H9 (cell line): Measurements from ENCODE around the gene MRM3. TPM values are rescaled to one million over a fixed set of nuclear protein-coding genes. Genes with fewer than 3 reads are reported as not detected.

Source experiments
- DNase-seq: peaks from one replicate; pipeline ENCODE4 v3.0.0-alpha.2; 2017
- H2AFZ ChIP-seq: one replicate; pipeline ENCODE4 v1.6.1; 2013; ENCODE audit warnings: mild to moderate bottlenecking, low read length, control low read depth, moderate library complexity
- H2AK5ac ChIP-seq: 2 replicates; pipeline ENCODE4 v1.6.1; 2013; ENCODE audit warnings: low read length, control low read depth, mixed read lengths; ENCODE audit not compliant: insufficient read length
- H2BK120ac ChIP-seq: one replicate; pipeline ENCODE4 v1.6.1; 2013; ENCODE audit warnings: low read depth, mild to moderate bottlenecking, low read length, control low read depth, inconsistent platforms; ENCODE audit not compliant: poor library complexity, severe bottlenecking
- H2BK12ac ChIP-seq: 2 replicates; pipeline ENCODE4 v1.6.1; 2013; ENCODE audit warnings: low read length, control low read depth, mixed read lengths, low read depth; ENCODE audit not compliant: insufficient read length
- H2BK15ac ChIP-seq: 2 replicates; pipeline ENCODE4 v1.6.1; 2013; ENCODE audit warnings: low read depth, low read length, control low read depth
- H2BK20ac ChIP-seq: one replicate; pipeline ENCODE4 v1.6.1; 2013; ENCODE audit warnings: low read depth, mild to moderate bottlenecking, low read length, control low read depth, inconsistent platforms; ENCODE audit not compliant: poor library complexity, severe bottlenecking
- H2BK5ac ChIP-seq: 2 replicates; pipeline ENCODE4 v1.6.1; 2013; ENCODE audit warnings: low read length, control low read depth, mixed read lengths; ENCODE audit not compliant: insufficient read length
- H3K14ac ChIP-seq: 2 replicates; pipeline ENCODE4 v1.6.1; 2013; ENCODE audit warnings: low read length, control low read depth; ENCODE audit not compliant: insufficient read depth
- H3K18ac ChIP-seq: 2 replicates; pipeline ENCODE4 v1.6.1; 2013; ENCODE audit warnings: low read depth, mild to moderate bottlenecking, mixed read lengths, low read length, control low read depth; ENCODE audit not compliant: insufficient read length
- H3K23ac ChIP-seq: 2 replicates; pipeline ENCODE4 v1.6.1; 2013; ENCODE audit warnings: low read length, control low read depth, mixed read lengths, low read depth; ENCODE audit not compliant: insufficient read length
- H3K23me2 ChIP-seq: 2 replicates; pipeline ENCODE4 v1.6.1; 2013; ENCODE audit warnings: low read depth, mild to moderate bottlenecking, mixed read lengths, low read length, control low read depth; ENCODE audit not compliant: insufficient read length, poor library complexity, severe bottlenecking
- H3K27ac ChIP-seq: 2 replicates; pipeline ENCODE4 v1.5.1; 2013; ENCODE audit warnings: low read length, control low read depth, mixed read lengths, low read depth; ENCODE audit not compliant: insufficient read length
- H3K27me3 ChIP-seq: 2 replicates; pipeline ENCODE4 v1.6.1; 2013; ENCODE audit warnings: low read length, control low read depth, inconsistent platforms; ENCODE audit not compliant: insufficient read depth
- H3K4ac ChIP-seq: 2 replicates; pipeline ENCODE4 v1.6.1; 2013; ENCODE audit warnings: low read depth, mild to moderate bottlenecking, control low read depth, inconsistent platforms, low read length, moderate library complexity
- H3K4me1 ChIP-seq: 2 replicates; pipeline ENCODE4 v1.6.1; 2013; ENCODE audit warnings: low read length, control low read depth, inconsistent platforms; ENCODE audit not compliant: insufficient read depth
- H3K4me2 ChIP-seq: 2 replicates; pipeline ENCODE4 v1.6.1; 2013; ENCODE audit warnings: low read length, control low read depth, mixed read lengths; ENCODE audit not compliant: insufficient read length, insufficient read depth
- H3K56ac ChIP-seq: 2 replicates; pipeline ENCODE4 v1.6.1; 2013; ENCODE audit warnings: low read depth, mild to moderate bottlenecking, mixed read lengths, low read length, control low read depth; ENCODE audit not compliant: insufficient read length
- H3K79me1 ChIP-seq: 2 replicates; pipeline ENCODE4 v1.6.1; 2013; ENCODE audit warnings: low read depth, mild to moderate bottlenecking, moderate library complexity, low read length, control low read depth, inconsistent platforms; ENCODE audit not compliant: insufficient read depth, poor library complexity, severe bottlenecking
- H3K79me2 ChIP-seq: 2 replicates; pipeline ENCODE4 v1.6.1; 2013; ENCODE audit warnings: low read length, control low read depth, inconsistent platforms; ENCODE audit not compliant: insufficient read depth
- H3K9ac ChIP-seq: 2 replicates; pipeline ENCODE4 v1.6.1; 2013; ENCODE audit warnings: low read length, control low read depth, mixed read lengths; ENCODE audit not compliant: insufficient read length; ENCODE audit errors: extremely low read depth
- H3K9me3 ChIP-seq: one replicate; pipeline ENCODE4 v1.6.1; 2013; ENCODE audit warnings: low read depth, low read length, inconsistent platforms; ENCODE audit not compliant: control insufficient read depth
- H3T11ph ChIP-seq: one replicate; pipeline ENCODE4 v1.6.1; 2013; ENCODE audit warnings: mild to moderate bottlenecking, low read length, control low read depth, inconsistent platforms
- H4K20me1 ChIP-seq: one replicate; pipeline ENCODE4 v1.6.1; 2013; ENCODE audit not compliant: control insufficient read depth, insufficient read length, insufficient read depth
- H4K5ac ChIP-seq: 2 replicates; pipeline ENCODE4 v1.6.1; 2013; ENCODE audit warnings: low read depth, mild to moderate bottlenecking, mixed read lengths, low read length, control low read depth; ENCODE audit not compliant: insufficient read length
- H4K8ac ChIP-seq: replicated peaks from 2 replicates; pipeline ENCODE4 v1.6.1; 2013; ENCODE audit warnings: low read length, control low read depth, mixed read lengths, low read depth; ENCODE audit not compliant: insufficient read length
- H4K91ac ChIP-seq: 2 replicates; pipeline ENCODE4 v1.6.1; 2013; ENCODE audit warnings: low read depth, mild to moderate bottlenecking, moderate library complexity, mixed read lengths, low read length, control low read depth; ENCODE audit not compliant: insufficient read length
- H3K27ac Mint-ChIP-seq, 3 experiments: 2 replicates in 2 of 3; 3 replicates in 1 of 3; pipeline ENCODE4 v1.8.0; 2020 to 2021; ENCODE audit warnings: mixed read lengths in 3 of 3, mild to moderate bottlenecking in 1 of 3, moderate library complexity in 1 of 3
- H3K27me3 Mint-ChIP-seq: 2 replicates; pipeline ENCODE4 v1.8.0; 2021; ENCODE audit warnings: low read depth, mild to moderate bottlenecking, moderate library complexity, mixed read lengths
- H3K36me3 Mint-ChIP-seq, 3 experiments: 2 replicates in 2 of 3; 3 replicates in 1 of 3; pipeline ENCODE4 v1.8.0; 2020 to 2021; ENCODE audit warnings: low read depth in 3 of 3, mixed read lengths in 3 of 3; ENCODE audit not compliant: insufficient read depth in 1 of 3
- H3K4me1 Mint-ChIP-seq, 2 experiments: 2 replicates each; pipeline ENCODE4 v1.8.0; 2020; ENCODE audit warnings: mixed read lengths in 2 of 2
- H3K4me3 Mint-ChIP-seq, 2 experiments: 2 replicates in 1 of 2; 3 replicates in 1 of 2; pipeline ENCODE4 v1.8.0; 2020 to 2021; ENCODE audit warnings: mild to moderate bottlenecking in 2 of 2, mixed read lengths in 2 of 2, moderate library complexity in 1 of 2
- H3K9me3 Mint-ChIP-seq, 2 experiments: 2 replicates in 1 of 2; 3 replicates in 1 of 2; pipeline ENCODE4 v1.8.0; 2020; ENCODE audit warnings: mild to moderate bottlenecking in 2 of 2, mixed read lengths in 2 of 2, moderate library complexity in 1 of 2
- CTCF ChIP-seq: fragments of 200-600 bp; sonication (generic); conservative IDR thresholded peaks from 3 replicates; pipeline ENCODE4 v1.8.0; 2021; ENCODE audit warnings: antibody characterized with exemption, mild to moderate bottlenecking
- WGBS: extraction: QIAGEN DNeasy Blood & Tissue Kit; methylation state at CpG from one replicate; pipeline ENCODE4 v1.1.7; 2013; ENCODE audit warnings: missing lambda C conversion rate, low lambda C conversion rate, mixed read lengths; ENCODE audit not compliant: insufficient read length; ENCODE audit errors: extremely low coverage; 5-methylcytosine and 5-hydroxymethylcytosine counted together
- total RNA-seq: library from RNA; stranded (reverse); gene quantifications from 2 replicates; pipeline ENCODE4 v1.2.1, GENCODE V29; 2021

MRM3 gene
- total RNA-seq, 1 experiment from 2014 or later, result 25.3 TPM

GRCh38 chr17:796609-797008 is 14.5 kb downstream of the MRM3 start:
- no peak for DNase-seq
- H2BK120ac ChIP-seq, result no peak overlapping the region
- no peak overlapping the region for H3K23ac ChIP-seq
- H2BK12ac ChIP-seq, result no peak overlapping the region
- H3K27me3 ChIP-seq, result no peaks in the 10 kb centered on the region
- no peak overlapping the region for H3K27ac ChIP-seq
- Mint-ChIP-seq H3K9me3 (no peaks in the 10 kb centered on the region), H3K27ac (peak overlapping the region in 1 of 3 experiments; percentile 49; a peak in 1 of 7 replicates), H3K27me3 (no peaks in the 10 kb centered on the region; the same call in 1 of the 2 replicates), H3K36me3 (peaks cover 11 to 45% (median 38%) of the 10 kb centered on the region in 3 experiments; a peak in 6 of 7 replicates), H3K4me3 (no peak overlapping the region), H3K4me1 (peaks cover 10 to 15% of the 10 kb centered on the region in 2 experiments)
- no peak overlapping the region for H2BK20ac ChIP-seq
- H4K8ac ChIP-seq, result no peak overlapping the region
- H3K79me1 ChIP-seq, result no peaks in the 10 kb centered on the region
- H2BK15ac ChIP-seq, result no peak overlapping the region
- WGBS, result no CpG with 5 or more reads among the region's 15 CpGs
- H3T11ph ChIP-seq, result no peak overlapping the region
- no peak overlapping the region for H3K14ac ChIP-seq
- no peak overlapping the region for H2AK5ac ChIP-seq
- H2AFZ ChIP-seq, result no peak overlapping the region
- no peak overlapping the region for H3K9ac ChIP-seq
- H3K4me1 ChIP-seq, result no peaks in the 10 kb centered on the region
- H3K4ac ChIP-seq, result no peak overlapping the region
- no peaks in the 10 kb centered on the region for H3K79me2 ChIP-seq
- no peaks in the 10 kb centered on the region for H3K23me2 ChIP-seq
- H3K18ac ChIP-seq, result no peak overlapping the region
- H2BK5ac ChIP-seq, result no peak overlapping the region
- H3K9me3 ChIP-seq, result no peaks in the 10 kb centered on the region
- H3K56ac ChIP-seq, result no peak overlapping the region
- no peak overlapping the region for H4K91ac ChIP-seq
- TF ChIP-seq CTCF, result no peak
- H3K4me2 ChIP-seq, result no peak overlapping the region
- H4K5ac ChIP-seq, result no peak overlapping the region
- no peaks in the 10 kb centered on the region for H4K20me1 ChIP-seq
